ENCODE results near the gene PCDH15.

The PCDH15 gene

GRCh38 chr10:54702583-54703485, 98.2 kb downstream of the PCDH15 start:
- DNase-seq, result no peak

- DNase-seq, result no peak
These were observed 109.7 kb downstream of the PCDH15 start for GRCh38 chr10:54691331-54691730.

DNA sequence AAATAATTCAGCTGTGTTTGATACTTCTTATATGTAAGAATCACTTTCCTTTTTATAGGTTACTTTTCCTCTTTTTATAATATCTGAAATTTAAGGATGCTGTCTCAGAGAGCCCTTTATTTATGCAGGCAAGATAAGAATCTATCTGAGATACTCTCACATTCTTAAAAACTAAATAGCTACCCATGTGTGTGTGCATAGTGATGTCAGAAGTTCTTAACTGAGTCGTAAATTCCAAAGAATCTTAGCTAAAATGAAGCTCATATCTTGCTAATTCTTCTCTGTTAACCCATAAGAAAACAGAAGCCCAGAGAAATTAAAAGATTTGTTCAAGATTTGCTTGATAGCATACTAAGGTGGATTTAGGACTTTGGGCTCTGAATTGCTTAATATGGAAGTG, 118.5 kb downstream of the PCDH15 start:
- DNase-seq, result no peak

DNA sequence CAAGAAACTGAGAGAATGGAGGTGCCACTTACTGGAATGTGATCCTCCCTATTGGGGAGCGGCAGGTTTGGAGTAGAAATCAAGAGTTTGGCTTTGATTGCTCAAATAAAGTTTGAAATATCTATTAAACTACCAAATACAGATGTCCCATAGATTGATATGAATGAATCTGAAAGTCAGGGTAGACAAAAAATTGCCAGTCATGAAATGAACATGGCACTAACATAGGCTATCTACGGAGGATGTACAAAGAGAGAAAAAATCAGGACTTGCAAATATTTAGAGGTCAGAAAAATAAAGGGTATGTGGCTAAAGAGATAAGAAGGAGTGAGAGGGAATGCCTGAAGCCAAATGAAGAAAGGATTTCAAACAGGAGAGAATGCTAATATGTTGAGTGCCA, 119.9 kb downstream of the PCDH15 start:
- no peak for DNase-seq

DNA sequence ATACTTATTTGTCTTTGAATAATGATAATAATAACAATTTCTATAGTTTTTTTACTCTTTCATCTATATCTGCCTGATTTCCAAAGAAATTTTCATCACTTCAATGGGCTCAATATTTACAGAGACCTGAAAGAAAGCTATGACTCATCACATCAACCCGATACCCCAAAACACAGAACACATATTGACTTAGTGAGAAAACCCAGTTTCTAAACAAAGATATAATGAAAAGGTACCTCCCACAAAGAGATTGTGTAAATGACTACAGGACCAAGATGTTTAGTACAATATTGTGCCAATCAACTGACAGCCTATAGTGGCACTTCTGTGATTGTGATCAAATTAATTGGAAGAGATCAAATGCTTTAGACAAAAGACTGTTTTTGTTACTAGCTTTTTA, 133.9 kb downstream of the PCDH15 start:
- no peak for DNase-seq

DNA sequence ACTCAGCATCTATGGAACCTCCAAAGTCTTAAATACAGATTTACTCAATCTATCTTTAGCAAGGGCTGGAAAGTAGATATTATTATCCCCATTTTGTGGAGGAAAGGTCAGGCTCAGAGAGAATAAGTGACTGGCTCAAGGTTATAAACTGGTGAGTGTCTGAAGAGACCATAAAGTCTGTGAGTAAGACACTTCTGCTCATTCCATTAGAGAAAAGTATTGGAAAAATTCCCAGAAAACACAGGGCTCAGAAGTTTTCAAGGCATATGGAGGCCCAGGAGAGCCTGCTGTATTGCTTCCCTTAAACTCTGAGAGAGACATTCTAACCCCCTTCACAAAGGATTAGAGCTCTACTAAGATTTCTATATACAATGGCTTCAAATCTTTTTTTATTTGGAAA, 134.8 kb downstream of the PCDH15 start:
- DNase-seq, result no peak

DNA sequence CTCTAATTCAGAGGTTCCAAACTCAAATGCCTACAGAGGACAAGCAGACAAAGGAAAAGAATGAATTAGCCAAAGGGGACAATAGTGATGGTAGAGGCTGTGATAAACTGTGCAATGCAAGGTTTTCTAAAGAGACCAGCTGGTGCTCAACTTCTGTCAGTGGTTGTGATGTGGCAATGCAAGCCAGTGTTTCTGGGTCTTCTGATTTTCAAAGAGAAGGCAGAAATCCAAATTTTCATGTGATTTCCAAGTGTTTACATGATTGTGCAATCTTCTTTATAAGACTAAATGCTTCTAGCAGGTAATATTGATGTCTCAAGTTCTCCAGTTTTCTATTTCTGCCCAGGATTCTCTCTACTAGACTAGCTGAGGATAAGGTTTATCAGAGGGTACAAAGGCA, 135.9 kb downstream of the PCDH15 start:
- DNase-seq, result no peak

DNA sequence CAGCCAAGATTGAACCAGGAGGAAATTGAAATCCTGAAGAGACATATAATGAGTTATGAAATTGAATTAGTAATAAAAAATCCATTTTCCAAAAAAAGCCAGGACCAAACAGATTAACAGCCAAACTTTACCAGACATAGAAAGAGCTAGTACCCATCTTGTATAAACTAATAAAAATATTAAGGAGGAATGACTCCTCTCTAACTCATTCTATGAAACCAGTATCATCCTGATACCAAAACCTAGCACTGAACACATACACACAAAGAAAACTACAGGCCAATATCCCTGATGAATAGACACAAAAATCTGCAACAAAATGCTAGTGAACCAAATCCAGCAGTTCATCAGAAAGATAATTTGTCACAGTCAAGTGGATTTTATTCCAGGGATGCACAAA, 140.6 kb downstream of the PCDH15 start:
- no peak for DNase-seq

DNA sequence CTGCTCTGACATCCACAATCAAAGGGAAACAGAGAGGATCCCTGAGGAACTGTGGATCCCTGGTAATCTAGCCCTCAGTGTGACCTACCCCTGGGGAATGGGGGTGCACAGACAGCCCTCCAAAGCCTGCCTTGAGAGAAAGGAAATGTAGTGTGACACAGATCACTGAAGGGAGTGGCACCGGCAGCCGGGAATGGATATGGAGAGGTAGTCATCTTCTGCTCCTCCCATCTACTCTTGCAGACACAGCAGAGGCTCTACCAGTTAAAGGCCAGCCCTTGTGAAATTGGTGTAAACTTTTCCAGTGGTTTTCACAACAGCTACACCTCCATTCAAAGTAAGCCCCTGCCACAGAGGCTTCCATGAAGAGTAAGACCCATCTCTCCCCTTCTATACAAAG, 144.4 kb downstream of the PCDH15 start:
- DNase-seq, result no peak

DNA sequence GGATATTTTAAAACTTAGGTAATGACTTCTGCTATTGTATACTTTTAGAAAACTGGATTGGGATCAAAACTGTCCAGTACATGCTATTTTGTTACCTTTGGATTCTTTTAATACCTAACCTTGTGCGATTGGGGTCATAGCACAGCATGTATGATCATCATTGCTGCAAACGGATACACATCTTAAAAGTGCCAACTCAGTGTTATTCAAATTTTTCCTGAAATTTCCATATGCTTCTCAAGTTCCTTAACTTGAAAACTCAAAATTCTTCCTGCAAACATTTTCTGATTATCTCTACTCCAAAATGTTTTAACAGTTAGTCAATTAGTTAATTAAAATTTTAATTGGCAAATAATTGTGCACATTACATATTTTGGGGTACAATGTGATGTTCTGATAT, 147.5 kb downstream of the PCDH15 start:
- no peak for DNase-seq

- no peak for DNase-seq
These were observed 150.5 kb downstream of the PCDH15 start for GRCh38 chr10:54650547-54650946.

- no peak for DNase-seq
These were observed 179.0 kb downstream of the PCDH15 start for GRCh38 chr10:54622017-54622416.

GRCh38 chr10:54620352-54620751, 180.7 kb downstream of the PCDH15 start:
- DNase-seq, result no peak

- no peak for DNase-seq
These were observed 187.0 kb downstream of the PCDH15 start for GRCh38 chr10:54614072-54614471.

DNA sequence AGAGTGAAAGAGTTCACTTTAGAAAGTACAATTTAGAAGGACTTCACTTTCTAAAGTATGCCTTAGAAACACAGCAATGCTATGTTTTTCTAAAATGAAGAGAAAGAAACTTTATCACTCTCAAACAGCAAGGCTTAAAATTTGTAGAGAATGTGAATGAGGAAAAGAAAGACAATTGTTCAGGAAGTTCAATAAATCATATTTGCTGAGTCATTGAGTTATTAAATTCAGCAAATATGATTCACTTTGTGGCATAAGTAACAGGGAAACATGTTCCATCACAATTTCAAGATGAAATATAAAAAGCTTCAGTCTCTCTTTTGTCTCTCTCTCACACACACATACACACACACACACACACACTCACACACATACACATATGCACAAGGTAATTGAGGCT, 187.9 kb downstream of the PCDH15 start:
- no peak for DNase-seq

DNA sequence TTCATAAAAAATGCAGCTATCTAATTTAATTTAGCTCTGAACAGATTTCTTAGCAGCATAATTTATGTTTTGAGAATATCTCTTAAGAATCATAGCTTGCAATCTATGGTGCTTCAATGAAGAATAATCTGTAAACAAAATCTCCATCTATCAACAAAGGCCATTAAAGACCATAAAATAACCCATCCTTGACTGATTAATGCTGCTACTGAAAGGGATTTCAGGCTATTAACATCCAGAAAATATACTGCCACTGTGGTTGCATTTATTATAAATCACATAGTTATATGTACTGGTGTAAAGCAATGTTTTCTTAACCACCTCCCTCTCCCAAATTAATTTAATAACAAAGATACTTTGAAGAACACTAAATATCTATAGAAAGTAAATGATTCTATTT, 191.6 kb downstream of the PCDH15 start:
- DNase-seq, result no peak

DNA sequence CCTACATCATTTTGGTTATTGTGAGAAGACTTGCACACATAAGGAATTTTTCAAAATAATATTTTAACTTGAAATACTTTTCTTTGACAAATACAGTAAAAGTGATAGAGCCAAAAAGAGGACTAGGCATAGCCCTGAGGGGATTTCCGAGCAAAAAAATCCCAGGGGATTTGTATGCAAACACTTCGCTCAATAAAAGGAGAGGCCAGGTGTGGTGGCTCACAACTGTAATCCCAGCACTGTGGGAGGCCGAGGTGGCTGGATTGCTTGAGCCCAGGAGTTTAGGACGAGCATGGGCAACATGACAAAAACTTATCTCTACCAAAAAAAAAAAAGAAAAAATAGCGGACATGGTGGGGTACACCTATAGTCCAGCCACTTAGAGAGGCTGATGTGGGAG, 193.0 kb downstream of the PCDH15 start:
- DNase-seq, result no peak

DNA sequence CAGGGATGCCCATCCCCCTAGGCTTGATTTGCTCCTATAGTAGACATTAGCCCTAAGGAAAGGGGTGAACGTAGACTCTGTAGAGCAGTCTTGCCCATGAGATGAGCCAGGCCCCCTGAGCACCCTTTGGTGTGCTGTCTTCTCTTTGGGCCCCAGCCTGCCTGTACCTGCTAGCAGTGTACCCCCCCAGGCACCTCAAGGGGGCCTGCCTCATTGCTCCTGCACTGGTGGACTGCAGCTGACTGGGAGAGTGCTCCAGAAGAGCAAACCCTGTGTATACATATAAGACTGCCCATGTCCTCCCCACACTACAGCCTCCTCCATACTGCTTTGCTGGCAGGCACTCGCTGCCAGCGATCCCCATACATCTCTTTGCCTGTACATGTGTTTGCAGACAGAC, 206.7 kb downstream of the PCDH15 start:
- DNase-seq, result no peak

GRCh38 chr10:54587971-54588370, 213.1 kb downstream of the PCDH15 start:
- DNase-seq, result no peak

GRCh38 chr10:54585572-54585971, 215.5 kb downstream of the PCDH15 start:
- DNase-seq, result no peak

GRCh38 chr10:54577682-54578081, 223.3 kb downstream of the PCDH15 start:
- DNase-seq, result no peak

DNA sequence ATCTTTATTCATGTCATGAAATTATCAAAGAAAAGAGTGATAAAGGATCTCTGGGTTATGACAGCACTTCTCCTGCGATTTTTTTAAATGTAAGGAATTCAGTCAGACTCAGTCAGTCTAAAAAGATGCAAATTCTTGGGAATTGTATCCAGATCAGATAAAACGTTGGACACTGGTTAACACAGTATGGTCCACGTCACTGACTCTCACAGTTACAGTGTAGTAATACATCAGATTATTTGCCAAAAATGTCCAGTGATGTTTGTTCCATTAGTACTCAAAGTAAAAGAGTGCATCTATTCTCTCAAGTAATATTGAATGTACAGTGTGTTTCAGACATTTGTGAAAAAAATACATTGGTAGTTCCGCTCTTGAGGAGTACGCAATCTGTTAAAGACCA, 224.5 kb downstream of the PCDH15 start:
- no peak for DNase-seq

- no peak for DNase-seq
These were observed 241.5 kb downstream of the PCDH15 start for GRCh38 chr10:54559498-54559897.

- no peak for DNase-seq
These were observed 247.0 kb downstream of the PCDH15 start for GRCh38 chr10:54554028-54554427.

DNA sequence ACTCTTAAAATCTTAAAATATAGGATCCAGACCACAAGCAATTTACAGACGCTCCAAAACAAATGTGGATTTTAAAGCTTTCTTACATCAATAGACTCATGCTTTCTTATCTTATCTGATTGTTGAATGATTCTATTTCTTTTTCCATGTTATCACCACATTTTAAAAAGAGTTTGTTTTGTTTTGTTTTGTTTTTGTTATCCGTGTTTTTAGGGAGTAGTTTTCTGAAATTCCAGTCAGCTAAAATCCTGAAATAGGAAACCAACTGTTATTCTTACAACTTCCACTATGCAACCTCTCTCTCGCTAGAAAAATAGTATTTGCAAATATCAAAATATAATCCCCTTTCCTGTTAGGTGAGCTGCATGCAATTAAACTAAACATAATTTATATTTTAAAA, 251.0 kb downstream of the PCDH15 start:
- DNase-seq, result no peak
